Measurements from ENCODE around the gene FLAD1. TPM values are rescaled to one million over a fixed set of nuclear protein-coding genes. Genes with fewer than 3 reads are reported as not detected.
A peak's percentile ranks its signal among the peaks of the same experiment; 100 is the strongest.

The FLAD1 gene
- total RNA-seq, 1 experiment from 2014 or later = 97.0 TPM

GRCh38 chr1:155012026-155012546 is 28.9 kb downstream of the FLAD1 start:
- Histone ChIP-seq H2BK120ac (ENCODE audit: low read depth, low read length, poor library complexity, severe bottlenecking) (no peak overlapping the region), H3K79me1 (ENCODE audit: insufficient read depth, low read depth, low read length, poor library complexity, severe bottlenecking) (no peaks in the 10 kb centered on the region), H3K56ac (ENCODE audit: insufficient read length, low read depth, low read length) (no peak overlapping the region), H3K27me3 (ENCODE audit: insufficient read depth, low read length) (no peaks in the 10 kb centered on the region), H3K14ac (ENCODE audit: insufficient read depth, low read length) (no peak overlapping the region), H3K9me3 (ENCODE audit: control insufficient read depth, low read depth, low read length) (no peaks in the 10 kb centered on the region), H3K23ac (ENCODE audit: insufficient read length, low read depth, low read length) (no peak overlapping the region), H2AK5ac (ENCODE audit: insufficient read length, low read length) (no peak overlapping the region), H2BK5ac (ENCODE audit: insufficient read length, low read length) (no peak overlapping the region), H3K4me2 (ENCODE audit: insufficient read depth, insufficient read length, low read length) (no peak overlapping the region), H3K18ac (ENCODE audit: insufficient read length, low read depth, low read length) (no peak overlapping the region), H2BK15ac (ENCODE audit: low read depth, low read length) (no peak overlapping the region), H3K4ac (ENCODE audit: low read depth, low read length) (no peak overlapping the region), H3K9ac (ENCODE audit: extremely low read depth, insufficient read length, low read length) (no peak overlapping the region), H4K91ac (ENCODE audit: insufficient read length, low read depth, low read length) (no peak overlapping the region), H3T11ph (ENCODE audit: low read length) (no peak overlapping the region), H4K8ac (replicated peaks; ENCODE audit: insufficient read length, low read depth, low read length) (no peak overlapping the region), H2BK12ac (ENCODE audit: insufficient read length, low read depth, low read length) (no peak overlapping the region), H2AFZ (ENCODE audit: low read length) (no peak overlapping the region), H4K5ac (ENCODE audit: insufficient read length, low read depth, low read length) (no peak overlapping the region), H4K20me1 (ENCODE audit: control insufficient read depth, insufficient read depth, insufficient read length) (no peaks in the 10 kb centered on the region), H3K79me2 (ENCODE audit: insufficient read depth, low read length) (no peaks in the 10 kb centered on the region; the same call in 1 of the 2 replicates), H3K4me1 (ENCODE audit: insufficient read depth, low read length) (peaks cover 3% of the 10 kb centered on the region; the same call in 1 of the 2 replicates), H2BK20ac (ENCODE audit: low read depth, low read length, poor library complexity, severe bottlenecking) (no peak overlapping the region), H3K23me2 (ENCODE audit: insufficient read length, low read depth, low read length, poor library complexity, severe bottlenecking) (no peaks in the 10 kb centered on the region), H3K27ac (ENCODE audit: insufficient read length, low read depth, low read length) (no peak overlapping the region)
- WGBS (ENCODE audit: extremely low coverage, insufficient read length, low lambda C conversion rate) = no CpG with 5 or more reads among the region's 9 CpGs
- TF ChIP-seq, protein P1, sequence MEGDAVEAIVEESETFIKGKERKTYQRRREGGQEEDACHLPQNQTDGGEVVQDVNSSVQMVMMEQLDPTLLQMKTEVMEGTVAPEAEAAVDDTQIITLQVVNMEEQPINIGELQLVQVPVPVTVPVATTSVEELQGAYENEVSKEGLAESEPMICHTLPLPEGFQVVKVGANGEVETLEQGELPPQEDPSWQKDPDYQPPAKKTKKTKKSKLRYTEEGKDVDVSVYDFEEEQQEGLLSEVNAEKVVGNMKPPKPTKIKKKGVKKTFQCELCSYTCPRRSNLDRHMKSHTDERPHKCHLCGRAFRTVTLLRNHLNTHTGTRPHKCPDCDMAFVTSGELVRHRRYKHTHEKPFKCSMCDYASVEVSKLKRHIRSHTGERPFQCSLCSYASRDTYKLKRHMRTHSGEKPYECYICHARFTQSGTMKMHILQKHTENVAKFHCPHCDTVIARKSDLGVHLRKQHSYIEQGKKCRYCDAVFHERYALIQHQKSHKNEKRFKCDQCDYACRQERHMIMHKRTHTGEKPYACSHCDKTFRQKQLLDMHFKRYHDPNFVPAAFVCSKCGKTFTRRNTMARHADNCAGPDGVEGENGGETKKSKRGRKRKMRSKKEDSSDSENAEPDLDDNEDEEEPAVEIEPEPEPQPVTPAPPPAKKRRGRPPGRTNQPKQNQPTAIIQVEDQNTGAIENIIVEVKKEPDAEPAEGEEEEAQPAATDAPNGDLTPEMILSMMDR (conservative IDR thresholded peaks at IDR 0.05) = no peak
- H3K27me3 Mint-ChIP-seq (ENCODE audit: low read depth) = no peaks in the 10 kb centered on the region
- no peaks in the 10 kb centered on the region; a peak in 1 of 5 replicates for H3K9me3 Mint-ChIP-seq
- peak overlapping the region; percentile 72 to 96 (median 94); a peak in 6 of 7 replicates for H3K27ac Mint-ChIP-seq
- H3K36me3 Mint-ChIP-seq (ENCODE audit: insufficient read depth in 1 of 3, low read depth in 3 of 3) = peaks cover 8 to 33% (median 18%) of the 10 kb centered on the region in 3 experiments; a peak in 6 of 7 replicates
- peaks cover 36 to 62% of the 10 kb centered on the region in 2 experiments for H3K4me1 Mint-ChIP-seq
- peak overlapping the region; percentile 39 to 57; a peak in 3 of 5 replicates for H3K4me3 Mint-ChIP-seq
- DNase-seq = peak; percentile 98

Measured in H9 (cell line).